ENCODE measurements around the gene CUEDC2. TPM values are rescaled to one million over a fixed set of nuclear protein-coding genes. Genes with fewer than 3 reads are reported as not detected.

The CUEDC2 gene
- total and polyA plus RNA-seq, 4 donors: 14.4 to 36.1 (median 24.1) TPM

DNA sequence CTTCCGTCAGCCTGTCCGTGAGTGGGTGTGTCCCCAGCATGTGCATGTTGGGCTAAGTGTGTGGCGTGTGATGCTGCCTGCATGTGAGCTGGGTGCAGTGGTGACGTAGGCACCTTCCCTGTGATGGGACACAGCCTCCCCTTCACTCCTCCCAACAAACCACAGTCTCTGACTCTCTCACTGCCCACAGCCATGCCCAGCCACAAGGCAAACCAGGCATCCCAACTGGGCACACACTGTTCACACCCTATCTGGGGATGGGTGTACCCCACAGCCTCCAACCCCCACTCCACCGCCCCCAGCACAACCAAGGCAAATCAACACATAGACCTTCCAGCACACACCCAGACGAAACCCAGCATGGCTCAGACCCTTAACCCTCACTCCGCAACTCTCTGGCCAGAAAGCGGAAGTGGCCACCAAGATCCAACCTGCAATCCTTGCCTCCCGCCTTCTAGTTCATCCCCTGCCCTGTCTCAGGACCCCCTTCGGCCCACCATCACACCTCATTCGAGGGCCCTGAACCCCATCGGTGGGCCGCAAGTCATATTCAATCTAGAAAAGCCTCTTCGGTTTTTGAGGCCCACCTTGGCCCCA, 24.1 kb downstream of the CUEDC2 start (continued):
- no peak for TF ChIP-seq EGR1 (IDR thresholded peaks at IDR 0.05; ENCODE audit: low read depth in 2 of 2)

DNA sequence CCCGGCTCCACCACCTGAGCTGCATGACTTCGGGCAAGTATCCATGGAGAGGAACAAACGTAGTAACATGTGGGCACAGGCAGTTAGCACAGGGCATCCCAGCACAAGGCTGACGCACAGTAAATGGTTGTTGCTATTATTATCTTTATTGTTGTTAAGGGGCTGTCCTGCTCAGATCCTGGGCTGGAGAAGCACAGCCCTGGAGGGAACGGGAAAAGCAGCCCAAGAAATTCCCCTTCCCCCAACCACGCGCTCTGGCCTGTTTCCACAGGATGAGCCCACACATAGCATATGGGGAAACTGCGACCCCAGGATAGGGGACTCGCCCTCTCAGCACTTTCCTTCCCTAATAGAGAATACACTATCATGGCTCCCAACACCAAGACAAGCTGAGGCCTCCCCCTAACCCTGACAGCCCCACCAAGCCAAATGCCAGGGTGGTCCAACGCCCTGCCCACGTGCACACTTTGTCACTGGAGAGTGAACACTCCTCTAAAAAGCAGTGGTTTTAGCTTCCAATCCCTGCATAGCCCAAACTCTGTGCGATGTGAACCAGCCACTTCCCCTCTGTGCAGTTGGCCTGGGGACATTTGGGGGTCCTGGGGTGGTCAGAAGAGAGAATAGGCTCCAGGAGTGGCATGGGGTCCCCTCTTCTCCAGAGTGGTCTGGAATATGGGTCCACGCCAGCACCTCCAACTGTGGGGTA, 24.8 kb downstream of the CUEDC2 start:
- Histone ChIP-seq H3K27ac (ENCODE audit: low read depth in 1 of 2, low read length in 2 of 2) (no peak overlapping the region), H3K36me3 (ENCODE audit: control insufficient read depth in 4 of 4, insufficient read depth in 3 of 4, low read depth in 1 of 4, low read length in 3 of 4) (peaks cover 0 to 1% (median 0%) of the 10 kb centered on the region in 4 donors), H3K9me3 (ENCODE audit: control insufficient read depth in 4 of 4, low read length in 3 of 4) (no peaks in the 10 kb centered on the region), H3K4me1 (ENCODE audit: control insufficient read depth in 4 of 4, insufficient read depth in 4 of 4, low read length in 3 of 4) (peaks cover 2 to 8% (median 5%) of the 10 kb centered on the region in 4 donors), H3K4me3 (ENCODE audit: low read depth in 1 of 3, low read length in 3 of 3) (no peak overlapping the region), H3K27me3 (ENCODE audit: control insufficient read depth in 4 of 4, insufficient read depth in 4 of 4, low read length in 3 of 4) (peaks cover 0 to 25% (median 6%) of the 10 kb centered on the region in 4 donors), H3K9ac (ENCODE audit: low read depth in 1 of 2, low read length in 2 of 2) (no peak overlapping the region)
- 85% methylated on average over 13 of the region's 13 CpGs for WGBS
- DNase-seq (ENCODE audit: low spot score): no peak
- TF ChIP-seq RAD21 (IDR thresholded peaks at IDR 0.05): no peak
- TF ChIP-seq NR2F2 (IDR thresholded peaks at IDR 0.05): no peak
- no peak for TF ChIP-seq FOXA1 (IDR thresholded peaks at IDR 0.05)
- TF ChIP-seq, protein P1, sequence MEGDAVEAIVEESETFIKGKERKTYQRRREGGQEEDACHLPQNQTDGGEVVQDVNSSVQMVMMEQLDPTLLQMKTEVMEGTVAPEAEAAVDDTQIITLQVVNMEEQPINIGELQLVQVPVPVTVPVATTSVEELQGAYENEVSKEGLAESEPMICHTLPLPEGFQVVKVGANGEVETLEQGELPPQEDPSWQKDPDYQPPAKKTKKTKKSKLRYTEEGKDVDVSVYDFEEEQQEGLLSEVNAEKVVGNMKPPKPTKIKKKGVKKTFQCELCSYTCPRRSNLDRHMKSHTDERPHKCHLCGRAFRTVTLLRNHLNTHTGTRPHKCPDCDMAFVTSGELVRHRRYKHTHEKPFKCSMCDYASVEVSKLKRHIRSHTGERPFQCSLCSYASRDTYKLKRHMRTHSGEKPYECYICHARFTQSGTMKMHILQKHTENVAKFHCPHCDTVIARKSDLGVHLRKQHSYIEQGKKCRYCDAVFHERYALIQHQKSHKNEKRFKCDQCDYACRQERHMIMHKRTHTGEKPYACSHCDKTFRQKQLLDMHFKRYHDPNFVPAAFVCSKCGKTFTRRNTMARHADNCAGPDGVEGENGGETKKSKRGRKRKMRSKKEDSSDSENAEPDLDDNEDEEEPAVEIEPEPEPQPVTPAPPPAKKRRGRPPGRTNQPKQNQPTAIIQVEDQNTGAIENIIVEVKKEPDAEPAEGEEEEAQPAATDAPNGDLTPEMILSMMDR (IDR thresholded peaks at IDR 0.05; ENCODE audit: low read depth, low read length, missing input control): no peak
- TF ChIP-seq HNF4G (IDR thresholded peaks at IDR 0.05): no peak
- TF ChIP-seq YY1 (IDR thresholded peaks at IDR 0.05): no peak
- TF ChIP-seq, protein P2, sequence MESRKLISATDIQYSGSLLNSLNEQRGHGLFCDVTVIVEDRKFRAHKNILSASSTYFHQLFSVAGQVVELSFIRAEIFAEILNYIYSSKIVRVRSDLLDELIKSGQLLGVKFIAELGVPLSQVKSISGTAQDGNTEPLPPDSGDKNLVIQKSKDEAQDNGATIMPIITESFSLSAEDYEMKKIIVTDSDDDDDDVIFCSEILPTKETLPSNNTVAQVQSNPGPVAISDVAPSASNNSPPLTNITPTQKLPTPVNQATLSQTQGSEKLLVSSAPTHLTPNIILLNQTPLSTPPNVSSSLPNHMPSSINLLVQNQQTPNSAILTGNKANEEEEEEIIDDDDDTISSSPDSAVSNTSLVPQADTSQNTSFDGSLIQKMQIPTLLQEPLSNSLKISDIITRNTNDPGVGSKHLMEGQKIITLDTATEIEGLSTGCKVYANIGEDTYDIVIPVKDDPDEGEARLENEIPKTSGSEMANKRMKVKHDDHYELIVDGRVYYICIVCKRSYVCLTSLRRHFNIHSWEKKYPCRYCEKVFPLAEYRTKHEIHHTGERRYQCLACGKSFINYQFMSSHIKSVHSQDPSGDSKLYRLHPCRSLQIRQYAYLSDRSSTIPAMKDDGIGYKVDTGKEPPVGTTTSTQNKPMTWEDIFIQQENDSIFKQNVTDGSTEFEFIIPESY (IDR thresholded peaks at IDR 0.05): no peak
- no peak for TF ChIP-seq GABPA (IDR thresholded peaks at IDR 0.05 in 1 of 2, conservative IDR thresholded peaks at IDR 0.05 in 1 of 2)
- TF ChIP-seq JUND (IDR thresholded peaks at IDR 0.05): no peak
- TF ChIP-seq, protein P3, sequence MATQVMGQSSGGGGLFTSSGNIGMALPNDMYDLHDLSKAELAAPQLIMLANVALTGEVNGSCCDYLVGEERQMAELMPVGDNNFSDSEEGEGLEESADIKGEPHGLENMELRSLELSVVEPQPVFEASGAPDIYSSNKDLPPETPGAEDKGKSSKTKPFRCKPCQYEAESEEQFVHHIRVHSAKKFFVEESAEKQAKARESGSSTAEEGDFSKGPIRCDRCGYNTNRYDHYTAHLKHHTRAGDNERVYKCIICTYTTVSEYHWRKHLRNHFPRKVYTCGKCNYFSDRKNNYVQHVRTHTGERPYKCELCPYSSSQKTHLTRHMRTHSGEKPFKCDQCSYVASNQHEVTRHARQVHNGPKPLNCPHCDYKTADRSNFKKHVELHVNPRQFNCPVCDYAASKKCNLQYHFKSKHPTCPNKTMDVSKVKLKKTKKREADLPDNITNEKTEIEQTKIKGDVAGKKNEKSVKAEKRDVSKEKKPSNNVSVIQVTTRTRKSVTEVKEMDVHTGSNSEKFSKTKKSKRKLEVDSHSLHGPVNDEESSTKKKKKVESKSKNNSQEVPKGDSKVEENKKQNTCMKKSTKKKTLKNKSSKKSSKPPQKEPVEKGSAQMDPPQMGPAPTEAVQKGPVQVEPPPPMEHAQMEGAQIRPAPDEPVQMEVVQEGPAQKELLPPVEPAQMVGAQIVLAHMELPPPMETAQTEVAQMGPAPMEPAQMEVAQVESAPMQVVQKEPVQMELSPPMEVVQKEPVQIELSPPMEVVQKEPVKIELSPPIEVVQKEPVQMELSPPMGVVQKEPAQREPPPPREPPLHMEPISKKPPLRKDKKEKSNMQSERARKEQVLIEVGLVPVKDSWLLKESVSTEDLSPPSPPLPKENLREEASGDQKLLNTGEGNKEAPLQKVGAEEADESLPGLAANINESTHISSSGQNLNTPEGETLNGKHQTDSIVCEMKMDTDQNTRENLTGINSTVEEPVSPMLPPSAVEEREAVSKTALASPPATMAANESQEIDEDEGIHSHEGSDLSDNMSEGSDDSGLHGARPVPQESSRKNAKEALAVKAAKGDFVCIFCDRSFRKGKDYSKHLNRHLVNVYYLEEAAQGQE (IDR thresholded peaks at IDR 0.05): no peak
- TF ChIP-seq EGR1 (IDR thresholded peaks at IDR 0.05; ENCODE audit: low read depth in 2 of 2): no peak
- TF ChIP-seq HNF4A (conservative IDR thresholded peaks at IDR 0.05): no peak
- TF ChIP-seq RXRA (IDR thresholded peaks at IDR 0.05): no peak

Measured in liver (tissue), 9 donors.